ENCODE data around the gene RREB1.

RREB1 gene

DNA sequence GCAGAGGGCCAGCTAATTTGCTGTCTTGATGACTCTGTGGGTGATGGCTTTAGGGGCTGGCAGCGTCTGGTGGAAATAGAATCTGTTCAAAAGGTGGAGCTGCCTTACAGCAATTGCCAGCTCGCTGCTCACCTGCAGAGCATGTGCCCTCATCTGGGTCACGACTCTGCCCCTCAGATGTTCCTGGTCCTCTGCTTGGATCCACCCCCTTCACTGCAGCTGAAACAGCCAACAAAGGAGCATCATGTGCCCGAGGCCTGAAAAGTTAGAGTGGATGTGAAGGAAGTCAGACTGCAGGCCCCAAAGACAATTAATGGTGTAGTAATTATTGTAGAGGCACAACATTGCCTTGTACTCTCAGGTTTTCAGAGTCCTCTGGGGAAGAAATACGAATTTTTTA is 19.9 kb downstream of the RREB1 start:
- DNase-seq = no peak

DNA sequence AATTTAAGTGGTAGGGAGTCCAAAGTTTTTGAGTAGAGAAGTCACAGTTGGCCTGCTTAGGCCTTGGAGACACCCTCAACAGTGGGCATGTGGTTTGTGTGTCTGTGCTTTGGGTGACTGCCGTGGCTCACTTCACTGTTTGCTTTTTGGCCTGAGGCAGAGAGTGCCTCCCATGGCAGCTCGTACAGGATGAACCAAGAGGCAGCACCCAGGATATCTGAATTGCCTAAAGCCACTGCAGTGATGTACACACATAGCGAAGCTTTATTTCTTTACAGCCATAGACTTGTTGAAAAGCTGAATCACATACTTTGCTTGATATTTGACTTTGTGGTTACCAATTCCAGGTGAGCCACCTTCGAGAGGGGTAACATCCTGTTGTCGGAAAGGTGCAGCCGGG is 21.6 kb downstream of the RREB1 start:
- no peak for DNase-seq

DNA sequence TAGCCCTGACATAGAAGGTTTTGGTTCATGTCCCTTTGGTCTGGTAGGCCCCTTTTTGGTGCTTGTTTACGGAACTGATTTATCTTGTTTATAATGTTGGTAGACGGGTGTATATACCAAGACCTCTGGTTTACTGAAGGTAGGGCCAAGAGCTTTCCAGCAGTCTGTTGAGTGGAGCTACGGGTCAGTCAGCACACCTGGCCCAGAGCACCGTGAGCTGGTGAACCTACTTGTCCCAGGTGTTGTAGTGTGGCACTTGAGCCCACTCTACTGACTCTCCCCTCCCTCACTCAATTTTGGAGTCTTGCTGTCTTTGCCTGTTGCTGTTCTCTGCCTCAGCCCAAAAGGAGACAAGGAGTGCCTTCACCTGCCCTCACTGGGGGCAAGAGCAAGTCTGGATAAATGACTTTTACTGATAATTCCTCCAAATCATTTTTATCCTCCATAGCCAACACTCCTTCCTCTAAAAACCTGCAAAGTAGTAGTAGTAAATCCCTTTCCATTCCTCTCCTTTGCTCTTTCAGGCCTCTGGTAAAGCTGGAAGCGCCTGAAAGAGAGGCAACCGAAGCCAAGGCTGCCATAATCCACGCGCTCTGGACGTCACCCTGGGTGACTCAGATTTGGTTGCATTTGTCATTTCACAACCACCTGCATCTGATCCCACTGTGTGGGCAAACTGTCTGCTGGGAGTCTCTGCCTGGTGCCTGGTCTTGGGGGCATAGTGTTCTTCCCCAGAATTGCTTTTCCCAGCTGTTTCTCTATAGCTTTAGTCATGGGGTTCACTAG is 22.2 kb downstream of the RREB1 start:
- no peak for DNase-seq

DNA sequence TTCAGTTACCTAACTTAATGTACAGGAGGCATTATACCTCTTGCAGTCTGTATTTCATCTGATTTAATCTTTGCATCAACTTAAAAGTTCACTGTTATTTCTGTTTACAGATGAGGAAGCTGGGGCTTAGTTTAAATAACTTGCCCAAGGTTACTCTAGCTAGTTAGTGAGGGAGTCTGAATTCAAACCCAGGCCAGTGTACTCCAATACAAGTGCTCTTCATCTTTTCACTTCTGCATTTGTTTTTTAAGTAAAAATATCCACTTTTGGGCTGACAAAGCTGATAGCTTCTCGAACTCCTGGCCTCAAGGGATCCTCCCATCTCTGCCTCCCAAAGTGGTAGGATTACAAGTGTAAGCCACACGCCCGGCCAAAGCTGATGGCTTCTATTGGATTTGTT is 23.6 kb downstream of the RREB1 start:
- DNase-seq = no peak

DNA sequence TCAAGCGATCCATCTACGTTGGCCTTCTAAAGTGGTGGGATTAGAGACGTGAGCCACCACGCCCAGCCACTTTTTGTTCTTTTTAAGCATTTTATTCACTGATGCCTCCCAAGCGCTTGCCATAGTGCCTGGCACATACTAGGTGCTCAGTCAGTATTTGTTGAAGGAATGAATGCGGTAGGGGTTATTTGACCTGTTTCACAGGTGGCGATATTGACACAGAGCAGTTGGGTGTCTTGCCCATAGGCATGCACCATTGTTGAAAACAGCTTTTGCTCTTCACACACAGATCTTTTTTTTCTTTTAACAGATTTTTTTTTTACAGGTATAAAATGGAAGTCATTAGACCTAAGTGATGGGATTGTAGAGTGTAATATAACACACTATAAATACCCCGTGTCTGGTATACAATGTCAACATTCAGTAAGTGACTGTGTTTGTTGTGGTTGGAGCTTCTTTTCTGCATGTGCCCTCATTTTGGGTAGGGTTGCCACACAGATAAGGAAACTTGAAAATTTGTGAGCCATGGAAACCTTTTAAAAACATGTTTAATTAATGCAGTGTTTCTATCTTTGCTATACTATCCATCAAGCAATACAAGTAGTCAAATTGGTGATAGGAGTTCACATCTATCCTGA is 24.8 kb downstream of the RREB1 start:
- no peak for DNase-seq

DNA sequence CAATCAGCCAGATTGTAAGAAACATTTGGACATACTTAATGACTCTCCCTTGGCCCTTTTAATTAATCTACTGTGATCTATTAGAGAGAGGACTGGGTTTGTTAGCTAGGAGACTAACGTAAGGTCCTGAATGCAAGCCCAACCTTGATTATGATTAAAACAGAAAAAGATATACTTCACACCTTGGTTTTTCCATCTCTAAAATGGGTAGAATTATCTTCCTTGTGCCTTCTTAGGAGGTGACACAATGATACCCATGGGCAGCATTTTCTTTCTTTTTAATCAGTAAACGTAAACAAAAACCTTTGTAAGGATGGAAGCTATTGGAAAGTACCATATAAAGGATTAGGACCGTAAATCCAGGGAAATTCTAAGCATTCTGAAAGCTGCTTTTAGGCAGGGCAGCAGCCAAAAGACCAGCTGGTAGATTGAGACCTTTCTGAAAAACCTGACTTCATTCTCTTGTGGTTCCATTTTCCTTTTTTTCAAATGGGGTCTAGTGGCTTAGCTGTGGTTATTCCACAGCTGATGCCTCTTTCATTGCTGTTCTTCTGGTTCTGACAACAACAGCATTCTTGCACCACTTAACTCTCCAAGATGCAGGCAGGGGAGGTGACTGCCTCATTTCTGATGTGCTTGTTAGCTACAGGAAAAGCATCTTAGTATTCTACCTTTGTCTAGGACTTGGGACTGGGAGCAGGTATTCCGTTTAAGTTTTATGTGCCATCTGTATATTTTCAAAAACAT is 27.4 kb downstream of the RREB1 start:
- no peak for DNase-seq

DNA sequence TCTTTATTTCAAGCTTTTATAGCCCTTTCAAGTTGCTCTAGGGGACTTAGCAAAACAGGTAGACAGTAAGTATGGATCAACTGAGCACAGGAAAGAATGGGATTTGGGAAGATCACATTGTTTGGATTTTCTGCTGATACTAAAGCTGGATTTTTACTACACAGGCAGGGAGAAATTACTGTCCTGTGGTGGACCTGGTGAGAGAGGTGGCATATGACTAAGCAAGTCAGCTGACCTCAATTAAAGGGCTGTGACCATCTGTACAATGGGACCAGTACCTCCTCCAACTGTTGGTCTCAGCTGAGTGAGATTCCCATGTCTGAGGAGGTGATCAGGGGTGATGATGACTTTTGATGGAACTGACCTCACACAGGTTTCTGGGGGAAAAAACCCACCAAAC is 28.0 kb downstream of the RREB1 start:
- no peak for DNase-seq

DNA sequence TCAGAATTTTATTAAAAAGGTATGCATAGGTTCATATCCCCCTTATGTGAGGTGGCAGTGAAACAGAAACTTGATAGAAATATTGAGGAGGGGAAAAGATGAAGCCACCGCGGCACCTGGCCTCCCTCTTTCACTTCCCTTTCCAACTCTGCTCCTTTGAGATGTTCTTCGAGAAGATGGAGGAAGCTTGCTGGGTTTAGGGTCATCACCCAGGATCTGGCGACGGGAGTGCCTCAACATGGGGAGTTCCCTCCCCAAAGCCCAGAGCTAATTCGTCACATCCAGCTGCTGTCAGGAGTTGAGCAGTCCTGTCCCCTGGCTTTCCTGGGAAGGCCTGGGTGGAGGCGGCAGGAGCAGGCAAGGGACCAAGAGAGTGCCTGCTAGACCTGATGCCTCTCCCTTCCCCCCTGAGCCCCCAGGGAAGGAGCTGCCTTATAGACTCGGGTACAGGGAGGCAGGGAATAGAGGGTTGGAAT is 29.1 kb downstream of the RREB1 start:
- DNase-seq = no peak

DNA sequence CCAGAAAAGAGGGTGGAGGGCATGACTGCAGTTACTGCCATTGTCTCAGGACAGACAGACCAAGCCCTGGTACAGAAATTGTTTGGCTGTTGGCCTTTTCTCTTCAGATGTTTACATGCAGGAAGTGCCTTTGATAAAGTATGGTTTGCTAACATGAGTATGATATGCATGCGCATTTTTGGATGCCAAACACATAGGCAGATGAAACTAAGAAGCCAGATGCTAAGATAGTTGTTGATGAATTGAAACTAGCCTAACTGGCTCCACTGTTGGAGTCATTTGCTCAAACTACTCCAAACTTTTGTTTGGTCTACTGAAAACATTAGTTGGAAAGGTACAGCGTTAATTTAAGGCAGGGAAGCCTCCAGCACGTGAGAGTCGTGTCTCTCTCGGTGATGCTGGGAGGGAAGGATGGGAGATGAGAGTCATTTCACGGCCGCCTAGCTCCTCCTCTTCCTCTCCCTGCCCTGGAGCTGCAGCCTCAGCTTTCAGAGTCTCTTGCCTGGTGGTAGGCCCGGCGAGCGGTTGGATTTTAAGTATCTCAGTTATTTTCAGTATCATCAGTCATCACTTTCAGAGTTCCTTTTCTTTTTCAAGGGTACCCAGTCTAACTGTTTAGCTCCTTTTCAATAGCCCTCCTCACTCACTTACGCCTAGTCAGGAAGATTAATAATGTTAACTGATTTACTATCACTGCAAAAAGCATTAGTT is 29.7 kb downstream of the RREB1 start:
- peak; percentile 72 for DNase-seq

DNA sequence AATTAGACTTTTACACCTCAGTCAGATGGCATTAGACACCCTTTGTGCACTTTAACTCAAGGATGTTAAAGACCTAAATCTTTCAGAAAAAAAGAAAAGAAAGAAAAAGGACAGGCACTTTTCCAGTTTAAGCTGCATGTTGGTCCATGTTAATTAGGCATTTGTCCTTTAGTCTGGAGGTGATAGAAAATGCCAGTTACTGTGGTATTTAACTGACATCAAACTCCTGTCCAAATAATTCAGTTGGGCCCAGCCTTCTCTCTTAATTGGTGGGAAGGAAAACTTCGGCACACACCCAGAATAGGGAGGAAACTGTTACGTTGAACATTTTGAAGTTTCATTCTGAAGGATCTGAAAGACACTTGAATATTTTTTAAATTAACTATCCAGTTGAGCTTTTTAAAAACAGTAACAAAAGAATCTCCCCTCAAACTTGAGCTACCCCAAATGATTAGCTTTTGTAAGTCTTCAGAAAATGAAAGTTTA is 30.3 kb downstream of the RREB1 start:
- no peak for DNase-seq

DNA sequence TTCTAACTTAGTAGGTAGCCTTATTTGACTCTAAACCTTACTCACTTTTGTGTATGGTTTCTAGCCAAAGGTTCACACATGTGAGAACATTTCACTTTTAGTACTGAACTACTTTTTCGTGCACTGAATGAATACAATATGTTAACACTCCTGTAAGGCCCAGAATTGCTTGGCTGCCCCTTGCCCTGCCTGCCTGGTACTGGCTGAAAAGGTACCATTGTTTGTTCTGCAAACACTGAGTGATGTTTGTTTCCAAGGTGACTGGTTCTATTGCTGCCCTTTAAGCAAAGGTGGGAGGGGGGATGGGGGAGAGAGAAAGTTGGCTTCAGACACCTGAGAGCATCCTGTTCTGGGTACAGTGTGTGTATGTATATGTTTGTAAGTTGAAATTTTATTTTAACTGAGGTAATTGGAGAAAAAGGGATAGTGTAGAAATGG is 31.2 kb downstream of the RREB1 start:
- DNase-seq = no peak

DNA sequence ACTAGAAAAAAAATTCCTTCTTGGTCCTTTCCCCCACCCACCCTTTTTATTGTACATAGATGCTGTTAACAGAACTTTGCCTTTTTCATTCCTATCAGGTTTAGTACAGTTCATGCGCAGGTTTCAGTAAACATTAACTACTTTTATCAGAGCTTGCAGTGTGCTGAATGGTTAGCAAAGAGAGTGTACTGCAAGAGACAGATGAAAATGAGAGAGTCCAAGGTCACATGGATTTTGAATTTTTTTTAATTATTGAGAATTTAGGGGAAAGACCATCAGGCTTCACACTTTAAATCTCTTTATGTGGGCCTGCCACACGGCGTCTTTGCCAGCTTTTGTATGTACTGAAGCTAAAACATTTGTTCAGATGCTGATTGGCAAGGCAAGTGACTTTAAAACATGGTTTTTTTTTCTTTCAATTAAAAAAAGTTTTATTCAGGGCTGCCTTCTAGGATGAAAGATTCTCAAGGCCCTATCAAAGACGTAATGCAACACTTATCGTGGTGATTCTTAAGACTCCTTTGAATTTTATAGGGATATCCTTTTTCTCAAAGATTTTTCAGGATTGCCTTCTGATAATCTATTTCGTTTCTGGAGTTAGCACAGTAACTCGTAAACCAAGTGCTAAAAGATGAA is 32.2 kb downstream of the RREB1 start:
- no peak for DNase-seq

DNA sequence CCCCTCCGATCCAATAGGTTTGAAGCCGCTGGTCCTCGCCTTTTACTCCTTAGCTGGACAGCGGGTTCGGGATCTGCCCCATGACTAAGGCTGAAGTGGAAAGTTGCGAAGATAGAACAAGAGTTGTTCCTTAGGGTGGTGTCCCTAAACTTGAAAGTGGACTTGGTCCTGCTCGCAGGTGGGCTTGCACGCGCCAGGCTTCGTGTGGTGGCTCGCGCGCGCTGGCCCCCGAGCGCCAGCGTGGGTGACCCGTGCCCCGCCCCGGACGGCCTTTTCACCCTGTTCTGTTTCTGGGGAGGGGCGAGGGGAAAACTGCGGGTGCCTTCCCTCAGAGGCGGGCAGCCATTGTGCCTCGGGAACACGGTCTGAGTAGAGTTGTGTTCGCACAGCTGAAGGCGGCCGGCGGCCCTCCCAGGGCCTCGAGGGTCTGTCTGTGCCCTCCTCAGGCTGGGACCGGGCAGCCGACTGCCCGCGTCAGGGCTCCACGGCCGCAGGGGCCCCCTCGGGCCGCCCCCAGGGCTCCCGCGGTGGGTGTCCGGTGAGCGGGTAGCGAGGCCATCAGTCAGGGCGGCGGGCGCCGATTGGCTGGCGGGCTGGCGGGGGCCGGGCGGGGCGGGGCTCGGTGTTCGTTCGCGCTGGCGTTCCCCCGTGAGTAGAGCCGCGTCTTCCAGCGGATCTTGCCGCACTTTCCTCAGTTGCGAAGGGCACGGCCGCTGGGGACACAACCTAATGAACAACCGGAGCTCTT is 33.0 kb downstream of the RREB1 start:
- peak; percentile 95 for DNase-seq

DNA sequence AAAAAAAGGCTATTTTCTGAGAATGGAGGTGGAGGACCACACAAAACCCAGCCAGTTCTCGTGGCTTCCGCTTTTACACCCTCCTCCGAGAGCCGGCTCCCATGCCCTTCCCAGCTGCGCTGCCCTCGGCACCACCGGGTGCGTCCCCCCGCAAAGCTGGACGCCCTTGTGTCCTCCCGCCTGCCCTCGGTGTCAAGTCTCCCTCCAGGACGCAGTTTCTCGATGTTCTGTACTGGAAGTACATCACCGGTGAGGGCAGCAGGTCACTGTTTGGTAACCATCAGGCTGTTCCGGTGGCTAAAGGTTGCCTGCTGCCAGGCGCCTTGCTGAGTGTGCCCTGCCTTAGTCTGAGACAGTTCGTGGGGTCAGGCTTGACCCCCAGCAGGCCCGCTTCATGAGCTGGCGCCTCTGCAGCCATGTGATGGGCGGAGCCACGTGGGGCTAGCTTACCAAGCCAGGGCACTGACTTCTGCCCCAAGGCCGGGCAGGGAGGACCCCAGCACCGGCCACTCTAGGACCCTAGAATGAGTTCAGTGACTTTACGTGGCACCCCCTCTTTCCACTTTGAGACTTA is 34.6 kb downstream of the RREB1 start:
- DNase-seq = no peak

DNA sequence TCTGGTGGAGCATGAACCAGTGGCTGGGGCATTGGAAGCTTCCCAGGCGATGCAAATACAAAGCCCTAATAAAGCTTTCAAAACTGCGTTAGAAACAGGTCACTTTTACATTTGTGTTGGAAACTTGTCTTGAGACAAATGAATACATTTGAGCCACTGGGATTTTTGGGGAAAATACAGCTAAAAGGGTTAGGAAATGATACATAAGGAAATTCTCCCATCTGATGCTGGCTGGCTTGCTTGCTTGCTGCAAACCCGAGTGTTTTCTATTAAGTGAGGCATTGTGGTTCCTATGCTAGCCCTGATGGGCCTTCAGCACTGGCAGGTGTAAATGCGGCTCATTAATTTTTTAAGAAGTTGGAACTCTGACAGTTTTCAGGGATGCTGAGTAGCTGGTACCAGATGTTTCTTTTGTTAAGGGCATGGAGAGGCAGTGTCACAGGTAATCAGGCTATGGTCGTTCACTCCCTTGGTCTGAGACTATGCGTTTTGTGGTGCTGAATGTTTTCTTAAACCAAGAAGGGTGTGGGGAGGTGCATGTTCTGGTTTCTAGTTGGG is 35.2 kb downstream of the RREB1 start:
- DNase-seq = no peak

DNA sequence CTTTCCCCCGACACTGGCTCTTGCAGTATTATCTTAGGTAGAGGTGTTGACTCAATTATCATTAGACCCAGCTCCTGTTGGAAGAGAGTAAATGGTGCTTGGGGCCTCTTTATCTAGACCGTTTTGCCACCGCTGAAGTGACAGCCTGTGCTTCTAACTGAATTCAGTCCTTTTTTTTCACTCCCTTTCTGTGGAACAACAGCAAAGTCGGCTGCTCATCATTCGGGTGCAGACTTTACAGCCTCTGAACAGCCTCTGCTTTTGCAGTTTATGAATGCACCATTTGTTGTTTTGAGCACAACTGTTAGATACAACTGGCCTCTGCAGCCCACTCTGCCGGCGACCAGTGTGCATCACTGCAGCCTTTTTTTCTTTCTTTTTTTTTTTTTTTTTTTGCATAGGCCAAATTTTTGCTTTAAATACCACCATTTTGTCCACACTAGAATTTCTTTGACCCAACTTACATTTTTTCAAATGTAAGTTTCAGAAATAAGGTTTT is 35.8 kb downstream of the RREB1 start:
- DNase-seq = peak; percentile 52

DNA sequence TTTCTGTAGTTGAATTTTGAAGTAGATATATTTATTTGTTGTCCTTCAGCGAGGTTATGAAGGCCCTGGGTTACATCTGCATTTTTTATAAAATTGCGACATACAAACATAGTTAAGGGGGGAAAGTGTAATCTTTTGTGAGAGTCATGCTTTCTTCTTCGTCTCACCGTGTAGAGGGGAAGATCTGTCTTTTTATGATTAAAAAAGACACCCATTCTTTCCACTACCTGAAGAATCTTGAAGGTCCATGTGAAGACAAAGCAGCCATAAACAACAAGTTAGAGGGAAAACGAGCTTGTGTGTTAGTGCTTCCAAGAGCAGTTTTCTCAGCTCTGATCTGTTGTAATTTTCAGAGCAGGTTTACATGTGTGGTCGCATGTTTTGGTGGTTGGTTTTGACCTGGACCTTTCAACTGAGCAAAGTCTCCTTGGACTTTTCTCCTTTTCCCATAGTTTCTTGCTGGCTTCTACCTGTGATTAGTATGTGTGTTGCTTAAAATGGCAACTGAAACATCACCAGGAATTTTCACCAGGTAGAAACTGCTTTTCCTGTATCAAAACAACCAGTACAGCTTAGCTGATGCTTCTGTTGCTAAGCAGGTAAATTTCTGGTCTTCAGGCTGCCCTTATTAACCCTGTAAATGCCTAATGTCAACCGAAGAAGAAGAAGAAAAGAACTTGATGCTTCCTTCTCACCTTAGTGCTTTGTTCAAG is 37.3 kb downstream of the RREB1 start:
- DNase-seq = no peak

DNA sequence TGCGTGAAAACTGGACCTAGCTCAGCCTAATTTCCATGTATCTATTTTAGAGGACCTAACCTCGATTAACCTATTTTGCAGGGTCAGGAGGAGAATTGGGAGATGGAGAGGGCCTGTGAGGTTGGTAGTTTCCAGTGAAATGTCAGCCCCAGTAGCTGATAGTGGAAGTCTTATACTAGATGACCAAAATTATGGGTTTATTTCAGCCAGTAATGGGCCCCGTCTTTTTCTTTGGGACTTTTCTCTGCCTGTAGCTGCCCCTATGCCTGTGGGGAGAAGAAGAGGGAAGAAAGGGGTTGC is 37.8 kb downstream of the RREB1 start:
- DNase-seq = no peak

DNA sequence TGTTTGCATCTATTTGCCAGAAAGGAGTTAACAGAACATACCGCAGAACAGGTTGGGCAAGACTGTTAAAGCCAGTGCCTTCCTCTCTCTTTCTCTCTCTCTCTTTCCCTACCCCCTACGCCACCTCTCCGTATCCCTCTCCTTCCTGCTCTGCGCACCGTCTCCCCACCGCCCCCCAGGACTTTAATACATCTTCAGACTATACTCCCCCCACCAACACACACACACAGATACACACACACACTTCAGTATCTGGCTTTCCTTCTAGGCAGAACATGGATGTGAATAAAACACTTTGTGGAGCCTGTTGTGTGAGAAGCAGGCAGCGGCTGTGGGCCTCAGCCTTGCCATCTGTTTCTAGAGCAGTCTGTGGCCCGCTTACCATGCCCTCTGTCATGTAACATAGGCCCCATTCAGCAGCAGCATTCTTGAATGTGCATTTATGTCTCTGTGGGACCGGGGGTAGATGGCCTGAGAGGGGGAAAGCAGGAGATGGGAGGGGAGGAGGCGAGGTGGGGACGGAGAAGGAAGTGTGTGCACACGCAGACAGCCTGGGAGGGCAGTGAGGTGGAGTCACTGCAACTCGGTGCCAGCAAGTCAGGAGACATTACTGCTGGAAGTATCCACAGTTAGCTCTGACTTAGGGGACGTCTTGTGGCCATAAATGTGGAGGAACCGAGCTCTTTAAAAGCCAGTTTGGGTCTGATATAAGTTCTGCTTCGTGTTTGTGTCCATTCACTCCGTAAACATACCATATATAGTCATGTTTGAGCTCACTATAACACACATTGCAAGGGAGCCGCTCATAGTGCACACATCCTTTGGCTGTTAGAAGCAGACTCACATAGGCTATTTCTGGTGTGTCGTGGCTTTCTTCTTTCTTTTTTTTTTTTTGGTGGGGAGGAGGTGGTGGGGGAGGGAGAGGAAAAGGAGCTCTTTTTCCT is 38.4 kb downstream of the RREB1 start:
- peak; percentile 64 for DNase-seq
